Dedifferentiated amniotic fluid mesenchymal stem cell (primary cell): ENCODE data around the gene ATXN1.

Experiments
- DNase-seq: peaks from one replicate; pipeline ENCODE4 v3.0.0-alpha.2; 2016; ENCODE audit errors: extremely low spot score

The ATXN1 gene

DNA sequence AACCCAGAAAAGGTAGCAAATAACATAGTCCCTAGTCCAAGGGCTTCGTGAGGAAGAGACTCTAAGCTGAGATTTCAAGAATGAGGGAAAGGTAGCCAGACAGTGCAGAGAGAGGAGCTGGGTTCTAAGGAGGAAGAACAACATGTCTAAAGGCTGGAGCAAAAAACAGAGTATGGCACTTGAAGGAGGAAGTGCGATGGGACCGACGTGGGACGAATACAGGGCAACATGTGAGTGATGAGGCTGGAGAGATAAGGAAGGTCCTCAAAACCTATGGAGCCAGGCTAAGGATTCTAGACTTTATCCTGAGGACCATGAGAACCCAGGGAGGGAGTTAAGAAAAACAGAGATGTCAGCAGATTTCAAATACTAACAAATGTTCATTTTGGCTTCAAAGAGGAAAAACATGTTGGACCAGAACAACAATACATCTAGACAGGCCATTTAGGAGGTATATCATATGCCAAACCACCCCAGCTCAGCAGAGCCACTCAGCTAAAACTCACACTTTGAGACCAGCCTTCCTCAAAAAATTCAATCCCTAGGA lies 17.5 kb downstream of the ATXN1 start:
- no peak for DNase-seq

GRCh38 chr6:16742116-16742515 lies 19.1 kb downstream of the ATXN1 start:
- DNase-seq, result no peak

DNA sequence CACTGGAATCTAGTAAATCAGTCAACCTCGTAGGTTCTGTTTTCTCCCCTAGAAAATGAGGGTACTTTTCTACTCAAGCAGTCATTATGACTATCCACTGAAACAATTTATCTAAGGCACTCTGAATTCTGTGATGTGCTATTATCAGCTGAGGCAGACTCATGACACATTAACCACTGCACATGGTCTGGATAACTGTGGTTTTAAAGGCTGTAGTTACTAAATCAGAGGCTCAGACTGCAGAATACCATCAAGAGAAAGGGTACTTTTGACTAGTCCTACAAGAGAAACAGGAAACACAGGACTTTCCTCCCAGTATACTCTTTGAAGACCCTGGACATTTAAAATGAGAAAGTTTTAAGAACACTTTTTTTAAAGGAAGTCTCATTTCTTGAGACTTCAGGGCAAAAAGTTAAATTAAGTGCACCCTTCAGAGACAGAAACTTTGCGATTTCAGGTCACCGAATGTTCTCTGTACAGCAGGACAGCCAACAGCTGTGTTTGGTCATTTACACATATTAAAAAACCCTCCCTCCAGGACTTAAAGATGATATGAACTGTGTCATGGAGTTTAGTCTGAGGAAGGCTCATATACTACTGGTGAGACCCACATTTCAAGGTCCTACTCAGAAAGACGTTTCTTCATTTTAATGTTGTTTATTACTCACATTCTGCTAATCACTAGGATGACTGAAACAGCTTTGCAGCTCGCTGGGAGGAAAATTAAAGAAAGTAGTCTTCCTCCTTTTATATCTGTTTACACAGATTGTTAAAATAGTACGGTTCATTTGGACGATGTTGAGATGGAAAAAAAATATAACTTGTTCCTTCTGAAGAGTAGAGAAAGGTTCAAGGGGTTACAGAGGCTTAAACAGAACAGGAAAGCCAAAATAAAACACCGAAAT lies 19.9 kb downstream of the ATXN1 start:
- DNase-seq, result peak; percentile 86

- DNase-seq, result no peak
Measured at GRCh38 chr6:16740097-16740496, 21.2 kb downstream of the ATXN1 start.

GRCh38 chr6:16739329-16739801 lies 21.9 kb downstream of the ATXN1 start:
- peak; percentile 36 for DNase-seq

DNA sequence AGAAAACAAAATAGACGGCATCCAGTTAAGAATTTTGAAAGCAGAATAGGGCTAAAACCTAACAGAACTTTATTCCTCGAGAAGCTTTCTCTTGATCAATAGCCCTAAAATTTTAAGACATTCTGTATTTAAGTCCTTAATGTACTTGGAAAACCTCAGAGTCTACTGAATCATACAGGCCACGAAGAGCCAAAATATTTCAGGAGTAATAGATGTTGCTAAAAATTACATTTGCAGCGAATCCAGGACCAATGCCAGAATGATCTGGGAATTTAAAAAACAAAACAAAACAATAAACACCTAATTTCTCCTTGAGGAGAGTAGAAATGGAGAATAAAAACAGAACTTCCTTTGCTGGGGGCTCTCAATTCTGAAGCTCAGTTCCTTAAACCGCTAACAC lies 23.3 kb downstream of the ATXN1 start:
- no peak for DNase-seq

DNA sequence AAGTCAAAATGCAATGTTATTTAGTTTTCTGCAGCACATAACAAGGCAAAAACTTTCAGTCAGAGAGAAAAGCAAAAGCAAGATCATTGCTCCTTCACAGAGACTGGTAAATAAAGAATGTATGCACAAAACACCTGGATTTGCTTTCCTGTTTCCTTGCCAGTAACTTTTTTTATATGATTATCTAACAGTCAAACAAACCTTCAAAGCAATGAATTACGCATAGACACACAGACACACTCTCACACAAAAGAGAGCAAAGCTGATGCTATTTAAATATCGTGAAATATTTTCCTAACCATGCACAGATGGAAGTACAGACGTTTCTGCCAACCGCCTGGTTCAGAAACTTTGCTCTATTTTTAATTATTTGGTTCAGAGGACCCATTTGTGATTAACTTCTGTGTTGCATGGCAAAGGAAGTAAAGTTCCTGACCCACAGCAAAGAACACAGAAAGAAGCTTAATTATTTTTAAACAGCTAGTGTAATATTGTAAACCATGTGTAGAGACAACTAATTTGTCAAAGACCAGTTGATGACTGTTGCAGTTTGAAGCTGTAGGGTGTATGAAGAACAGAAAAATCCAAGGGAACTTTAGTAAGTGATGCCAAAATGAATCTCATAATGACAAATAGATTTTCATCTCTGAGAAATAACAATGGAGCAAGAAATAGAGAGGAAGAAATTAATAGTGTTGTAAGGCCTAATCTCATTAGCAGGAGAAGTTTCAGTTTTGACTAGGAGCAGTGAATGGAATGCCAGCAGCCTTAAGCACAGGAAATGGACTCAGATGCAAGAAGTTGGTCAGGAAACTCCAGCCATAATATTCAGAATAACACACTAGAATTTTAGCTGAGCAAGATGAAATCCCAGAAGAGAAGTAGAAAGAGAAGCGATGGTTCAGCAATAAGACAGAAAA lies 24.1 kb downstream of the ATXN1 start:
- DNase-seq, result no peak

GRCh38 chr6:16735014-16735413 lies 26.2 kb downstream of the ATXN1 start:
- no peak for DNase-seq

DNA sequence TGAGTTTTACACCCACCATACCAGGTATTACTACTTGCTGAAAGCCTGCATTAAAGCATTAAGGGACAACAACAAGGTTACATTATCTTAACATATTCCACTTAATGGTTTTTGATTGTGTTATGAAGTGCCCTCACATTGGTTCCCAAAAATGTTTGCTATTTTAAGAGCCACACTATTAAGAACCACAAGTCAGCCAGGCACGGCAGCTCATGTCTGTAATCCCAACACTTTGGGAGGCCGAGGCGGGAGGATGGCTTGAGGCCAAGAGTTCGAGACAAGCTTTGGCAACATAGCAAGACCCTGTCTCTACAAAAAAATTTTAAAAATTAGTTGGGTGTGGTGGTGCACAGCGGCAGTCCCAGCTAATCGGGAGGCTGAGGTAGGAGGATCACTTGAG lies 28.2 kb downstream of the ATXN1 start:
- no peak for DNase-seq

DNA sequence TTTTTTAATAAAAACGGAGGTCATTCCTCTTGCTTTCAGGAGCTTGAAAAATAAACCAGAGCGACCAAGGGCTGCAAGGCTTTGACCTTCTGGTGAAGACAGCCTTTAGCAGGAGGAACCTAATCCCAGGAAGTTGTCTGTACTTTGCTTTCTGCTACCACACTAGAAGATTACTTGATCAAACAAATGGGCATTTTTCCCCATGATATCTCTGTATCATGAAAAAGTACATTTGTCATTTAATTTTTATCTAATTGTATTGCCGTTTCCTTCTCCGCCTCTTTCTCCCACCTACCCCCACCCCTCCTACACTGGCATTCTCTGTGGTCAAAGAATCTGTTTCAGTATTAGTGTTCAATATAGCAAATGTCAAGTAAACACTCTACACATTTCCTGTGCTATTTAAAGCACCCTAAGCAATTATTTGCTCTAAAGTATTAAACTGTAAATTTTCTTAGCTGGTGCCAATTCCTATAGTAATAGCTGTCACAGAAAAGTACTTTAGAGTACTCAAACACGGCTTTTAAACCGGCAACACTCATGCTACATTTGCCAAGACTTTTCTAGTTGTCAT lies 29.7 kb downstream of the ATXN1 start:
- DNase-seq, result no peak

DNA sequence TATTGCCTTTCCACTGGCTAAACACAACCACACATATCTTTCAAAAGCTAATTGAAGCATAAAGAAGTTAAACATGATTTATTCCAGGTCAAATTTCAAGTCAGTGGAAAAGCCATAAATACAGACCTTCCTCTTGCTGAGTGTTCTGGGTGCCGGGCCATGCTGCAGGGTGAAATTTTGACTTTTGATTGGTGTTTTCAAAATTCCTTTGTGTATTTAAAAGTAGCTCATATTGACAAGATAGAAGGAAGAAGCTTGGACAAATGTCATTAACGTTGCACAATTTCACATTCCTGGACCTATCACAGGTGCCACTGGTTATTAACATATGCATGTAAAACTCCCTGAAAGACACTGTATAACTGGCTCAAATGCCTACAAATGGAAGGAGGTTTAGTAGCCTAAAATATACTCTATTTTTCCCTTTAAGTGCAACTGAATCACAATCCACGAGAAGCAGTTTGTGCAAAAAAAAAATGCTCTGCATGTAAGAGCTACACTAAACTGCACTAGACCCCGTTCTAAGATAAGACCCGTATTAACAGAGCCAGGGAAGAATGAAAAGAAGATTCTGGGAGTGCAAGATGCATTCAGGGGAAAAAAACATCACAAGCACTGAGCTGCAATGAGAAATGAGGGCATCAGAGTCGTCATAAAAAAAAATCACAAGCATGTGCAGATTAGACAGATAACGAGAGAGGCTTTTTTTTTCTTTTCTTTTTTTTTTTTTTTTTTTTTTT lies 30.4 kb downstream of the ATXN1 start:
- no peak for DNase-seq

DNA sequence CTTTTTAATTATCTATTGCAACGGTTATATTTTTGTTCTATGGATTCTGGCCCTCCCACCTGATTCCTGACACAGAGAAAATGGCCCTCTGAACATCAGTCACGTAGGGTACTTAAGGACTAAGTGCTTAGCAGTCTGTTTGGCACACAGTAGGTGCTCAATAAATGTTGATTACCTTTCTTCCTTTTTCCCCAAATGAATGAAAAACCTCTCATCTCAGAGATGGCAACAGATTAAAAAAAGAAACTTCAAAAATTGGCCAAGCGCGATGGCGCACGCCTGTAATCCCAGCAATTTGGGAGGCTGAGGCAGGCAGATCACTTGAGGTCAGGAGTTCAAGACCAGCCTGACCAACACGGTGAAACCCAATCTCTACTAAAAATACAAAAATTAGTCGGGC lies 31.5 kb downstream of the ATXN1 start:
- DNase-seq, result no peak

- peak; percentile 26 for DNase-seq
Measured at GRCh38 chr6:16729183-16729691, 32.0 kb downstream of the ATXN1 start.

DNA sequence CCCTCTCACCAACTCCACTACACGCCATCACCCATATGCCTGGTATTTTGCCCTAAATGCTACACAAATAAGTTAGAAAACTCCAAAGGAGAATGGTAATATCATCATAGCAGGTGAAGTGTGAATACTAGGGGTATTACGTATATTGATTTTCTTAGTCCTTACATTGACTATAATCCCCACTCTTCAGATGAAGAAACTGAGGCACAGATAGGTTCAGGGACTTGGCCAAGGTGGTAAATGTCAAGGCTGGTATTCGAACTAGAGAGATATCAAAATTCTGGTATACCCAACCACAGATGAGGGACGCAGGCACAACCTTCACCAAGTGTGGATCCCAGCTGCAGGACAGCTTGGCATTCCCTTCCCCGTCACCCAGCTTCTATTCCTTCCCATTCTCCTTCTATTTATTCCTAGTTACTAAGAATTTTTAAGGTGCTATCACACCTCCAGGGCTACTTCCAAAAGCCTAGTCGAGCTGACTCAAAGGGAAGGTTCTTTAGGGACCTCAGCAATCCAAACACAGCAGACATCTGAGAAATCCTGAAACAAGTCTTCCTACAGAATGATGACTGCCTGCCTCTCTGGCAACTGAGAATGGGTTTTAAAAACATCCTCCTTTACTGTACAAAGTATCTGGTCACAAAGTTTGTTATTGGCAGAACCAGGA lies 32.6 kb downstream of the ATXN1 start:
- no peak for DNase-seq

- DNase-seq, result no peak
Measured at GRCh38 chr6:16727996-16728395, 33.3 kb downstream of the ATXN1 start.

GRCh38 chr6:16725145-16725864 lies 36.0 kb downstream of the ATXN1 start:
- DNase-seq, result peak; percentile 58

- DNase-seq, result peak; percentile 97
Measured at GRCh38 chr6:16723826-16724225, 37.4 kb downstream of the ATXN1 start.

DNA sequence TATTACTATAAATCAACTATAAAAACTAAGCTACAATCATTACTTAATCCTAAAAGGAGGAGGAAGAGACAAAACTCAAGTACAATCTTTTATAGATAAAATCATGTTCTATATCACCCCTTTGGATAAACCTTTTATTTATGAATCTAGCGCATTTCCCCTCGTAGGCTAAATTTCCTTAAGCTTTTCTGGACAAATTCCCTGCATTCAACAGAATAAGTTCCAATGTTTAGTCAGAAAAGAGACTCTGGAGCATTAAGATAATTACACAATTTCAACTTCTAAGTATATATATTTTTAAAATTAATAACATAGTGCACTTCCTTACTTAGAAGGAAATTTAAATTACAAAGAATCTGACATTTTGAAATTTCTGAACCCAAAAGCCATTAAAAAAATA lies 37.9 kb downstream of the ATXN1 start:
- no peak for DNase-seq

DNA sequence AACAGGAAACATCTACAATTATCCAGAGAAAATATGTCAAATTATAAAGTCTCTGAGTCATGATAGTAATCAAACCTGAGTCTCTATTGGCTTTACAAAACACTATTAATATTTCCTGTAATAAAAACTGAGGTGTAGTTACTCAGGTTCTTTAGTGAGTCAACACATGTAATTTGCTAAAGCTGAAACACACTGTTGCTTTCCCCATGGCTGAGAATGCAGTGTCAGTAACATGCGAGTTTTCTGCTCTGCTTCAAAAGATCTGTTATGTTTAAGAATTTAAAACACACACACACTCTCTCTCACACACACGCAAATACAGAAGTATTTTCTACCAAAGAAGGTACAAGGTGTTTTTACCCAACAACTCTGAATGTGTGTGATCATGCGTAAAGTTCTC lies 38.6 kb downstream of the ATXN1 start:
- DNase-seq, result no peak

GRCh38 chr6:16721977-16722376 lies 39.3 kb downstream of the ATXN1 start:
- DNase-seq, result no peak
